IMR-90 (cell line): Measurements from ENCODE around the gene PCED1A. TPM values are rescaled to one million over a fixed set of nuclear protein-coding genes. Genes with fewer than 3 reads are reported as not detected.

Experiments
- ATAC-seq: fragments of 200-7000 bp; cut with Tn5 transposase; 2 replicates; pipeline ENCODE4 v1.9.1; 2020; ENCODE audit warnings: low read depth, mild to moderate bottlenecking, moderate library complexity
- BruUV-seq: library from RNA; stranded (reverse); fragments of 400-500 nt; replicated peaks from 2 replicates; lab custom pipeline; 2021; lab: Mats Ljungman, UMichigan
- CTCF ChIA-PET: fragments of 300-600 bp; formaldehyde crosslinking; extraction: SDS; loops from one replicate; lab custom pipeline; 2021; ENCODE audit warnings: antibody characterized with exemption; lab: Yijun Ruan, JAX
- POLR2A ChIA-PET: fragments of 300-600 bp; sonication (Branson Sonifier 250); formaldehyde crosslinking; loops from one replicate; lab custom pipeline; 2022; ENCODE audit warnings: antibody characterized with exemption; ENCODE audit not compliant: unreplicated experiment; lab: Charles Lee
- DNase-seq: peaks from one replicate; pipeline ENCODE4 v3.0.0; 2013
- H2AFZ ChIP-seq: replicated peaks from 2 replicates; pipeline ENCODE3; 2013; ENCODE audit warnings: low read length, mild to moderate bottlenecking; ENCODE audit not compliant: poor library complexity
- H2AK5ac ChIP-seq: 2 replicates; pipeline ENCODE4 v1.6.1; 2013; ENCODE audit warnings: low read depth, low read length, inconsistent platforms
- H2AK9ac ChIP-seq: replicated peaks from 2 replicates; pipeline ENCODE3; 2013; ENCODE audit warnings: mild to moderate bottlenecking, low read depth, low read length, moderate library complexity; ENCODE audit not compliant: poor library complexity
- H2BK120ac ChIP-seq: 2 replicates; pipeline ENCODE4 v1.6.1; 2013; ENCODE audit warnings: low read depth, low read length, inconsistent platforms
- H2BK15ac ChIP-seq: 3 replicates; pipeline ENCODE4 v1.6.1; 2013; ENCODE audit warnings: low read depth, low read length, inconsistent platforms
- H2BK20ac ChIP-seq: 2 replicates; pipeline ENCODE4 v1.6.1; 2013; ENCODE audit warnings: low read depth, mild to moderate bottlenecking, inconsistent platforms, low read length, moderate library complexity
- H2BK5ac ChIP-seq: 2 replicates; pipeline ENCODE4 v1.6.1; 2013; ENCODE audit warnings: mild to moderate bottlenecking, low read depth, low read length, inconsistent platforms; ENCODE audit not compliant: poor library complexity, severe bottlenecking
- H3K14ac ChIP-seq: replicated peaks from 2 replicates; pipeline ENCODE4 v1.6.1; 2013; ENCODE audit warnings: low read depth, low read length, inconsistent platforms
- H3K18ac ChIP-seq: 2 replicates; pipeline ENCODE4 v1.6.1; 2013; ENCODE audit warnings: low read depth, low read length, control low read depth
- H3K23ac ChIP-seq: 2 replicates; pipeline ENCODE4 v1.6.1; 2013; ENCODE audit warnings: low read depth, low read length, inconsistent platforms
- H3K27ac ChIP-seq: 2 replicates; pipeline ENCODE4 v1.5.1; 2013; ENCODE audit warnings: mild to moderate bottlenecking, control low read depth, low read length; ENCODE audit not compliant: insufficient read depth
- H3K27me3 ChIP-seq: 2 replicates; pipeline ENCODE4 v1.6.1; 2013; ENCODE audit warnings: low read length; ENCODE audit not compliant: control insufficient read depth, insufficient read depth
- H3K36me3 ChIP-seq: 2 replicates; pipeline ENCODE4 v1.6.1; 2013; ENCODE audit warnings: low read length, mixed read lengths; ENCODE audit not compliant: control insufficient read depth, insufficient read depth
- H3K4ac ChIP-seq: 2 replicates; pipeline ENCODE4 v1.6.1; 2013; ENCODE audit warnings: low read depth, low read length, inconsistent platforms
- H3K4me1 ChIP-seq: 2 replicates; pipeline ENCODE4 v1.6.1; 2013; ENCODE audit warnings: low read length, mixed read lengths; ENCODE audit not compliant: control insufficient read depth, insufficient read depth
- H3K4me2 ChIP-seq: 2 replicates; pipeline ENCODE4 v1.6.1; 2013; ENCODE audit warnings: low read depth, mild to moderate bottlenecking, control low read depth, low read length, moderate library complexity
- H3K4me3 ChIP-seq: 2 replicates; pipeline ENCODE4 v1.5.1; 2013; ENCODE audit warnings: low read depth, mild to moderate bottlenecking, control low read depth, low read length, moderate library complexity; ENCODE audit not compliant: insufficient read depth
- H3K56ac ChIP-seq: 2 replicates; pipeline ENCODE4 v1.6.1; 2013; ENCODE audit warnings: low read length, inconsistent platforms; ENCODE audit not compliant: insufficient read depth; ENCODE audit errors: extremely low read depth
- H3K79me1 ChIP-seq, 2 experiments: 2 replicates each; pipeline ENCODE4 v1.6.1; 2013; ENCODE audit warnings: low read length in 2 of 2, inconsistent platforms in 1 of 2, low read depth in 1 of 2
- H3K9ac ChIP-seq: 2 replicates; pipeline ENCODE4 v1.6.1; 2013; ENCODE audit warnings: low read depth, low read length, control low read depth
- H3K9me1 ChIP-seq: 2 replicates; pipeline ENCODE4 v1.6.1; 2013; ENCODE audit warnings: low read length, inconsistent platforms; ENCODE audit not compliant: insufficient read depth
- H3K9me3 ChIP-seq: 2 replicates; pipeline ENCODE4 v1.6.1; 2013; ENCODE audit warnings: low read length; ENCODE audit not compliant: control insufficient read depth, insufficient read depth
- H4K20me1 ChIP-seq: 2 replicates; pipeline ENCODE4 v1.6.1; 2013; ENCODE audit warnings: low read length, inconsistent platforms; ENCODE audit not compliant: insufficient read depth
- H4K5ac ChIP-seq: 2 replicates; pipeline ENCODE4 v1.6.1; 2013; ENCODE audit warnings: mild to moderate bottlenecking, low read depth, low read length, control low read depth
- H4K8ac ChIP-seq, 2 experiments: 2 replicates each; pipeline ENCODE4 v1.6.1; 2013; ENCODE audit warnings: low read depth in 2 of 2, low read length in 2 of 2, control low read depth in 1 of 2, inconsistent platforms in 1 of 2
- H4K91ac ChIP-seq: 2 replicates; pipeline ENCODE4 v1.6.1; 2013; ENCODE audit warnings: low read depth, low read length, inconsistent platforms; ENCODE audit not compliant: insufficient read depth
- BHLHE40 ChIP-seq: fragments of 150-350 bp; IDR thresholded peaks from 2 replicates; pipeline ENCODE4 v1.6.1; 2016; ENCODE audit warnings: mild to moderate bottlenecking, low read depth, low read length
- CEBPB ChIP-seq: IDR thresholded peaks from 2 replicates; pipeline ENCODE4 v1.6.1; 2012; ENCODE audit warnings: low read depth, low read length, improper control_type of control experiment
- CHD1 ChIP-seq: IDR thresholded peaks from 2 replicates; pipeline ENCODE4 v1.6.1; 2012; ENCODE audit warnings: low read depth, low read length, improper control_type of control experiment
- FOS ChIP-seq: fragments of 150-350 bp; IDR thresholded peaks from 2 replicates; pipeline ENCODE4 v1.6.1; 2016; ENCODE audit warnings: low read depth, low read length
- MAFK ChIP-seq: IDR thresholded peaks from 2 replicates; pipeline ENCODE4 v1.6.1; 2012; ENCODE audit warnings: low read depth, low read length, improper control_type of control experiment
- RFX5 ChIP-seq: IDR thresholded peaks from 2 replicates; pipeline ENCODE4 v1.8.0; 2012; ENCODE audit warnings: low read depth, mild to moderate bottlenecking, low read length, moderate library complexity
- WGBS, 2 experiments: methylation state at CpG; one replicate each; pipeline versions ENCODE4 v1.1.5 to v1.1.7; 2013; ENCODE audit warnings: missing lambda C conversion rate in 2 of 2; ENCODE audit not compliant: insufficient read length in 1 of 2; ENCODE audit errors: extremely low coverage in 2 of 2; 5-methylcytosine and 5-hydroxymethylcytosine counted together
- dilution Hi-C: fragments of 300-500 bp; cut with HindIII; formaldehyde crosslinking; loops from one replicate; pipeline ENCODE4 v1.14.3; 2018; ENCODE audit warnings: low sequenced_read_pairs; ENCODE audit not compliant: unreplicated experiment
- in situ Hi-C: fragments of 300-500 bp; cut with MboI; formaldehyde crosslinking; loops from 3 replicates; pipeline ENCODE4 v1.14.3; 2019; ENCODE audit warnings: low sequenced_read_pairs, inconsistent platforms, mixed read lengths
- intact Hi-C: fragments of 100-400 bp; cut with micrococcal nuclease; formaldehyde crosslinking; loops from 2 replicates; pipeline ENCODE4 v1.10.0; 2022
- polyA plus RNA-seq, 3 experiments: library from polyadenylated mRNA; depleted of rRNA; stranded (reverse); fragments of >200 nt; gene quantifications; 2 replicates each; pipeline ENCODE4 v1.2.3, GENCODE V29; 2012; ENCODE audit warnings: low replicate concordance in 1 of 3
- total RNA-seq: library from RNA; depleted of rRNA; stranded (reverse); fragments of >200 nt; gene quantifications from 2 replicates; pipeline ENCODE4 v1.2.3, GENCODE V29; 2012
- TF ChIP-seq, protein P1 (sequence below): fragments of 150-350 bp; IDR thresholded peaks from 2 replicates; pipeline ENCODE4 v1.6.1; 2017; ENCODE audit warnings: mild to moderate bottlenecking, antibody characterized with exemption, low read length, low read depth

The PCED1A gene
- total and polyA plus RNA-seq, 2 of the 4 experiments (the other 2 are of a cell fraction), result 9.7 to 33.4 TPM

DNA sequence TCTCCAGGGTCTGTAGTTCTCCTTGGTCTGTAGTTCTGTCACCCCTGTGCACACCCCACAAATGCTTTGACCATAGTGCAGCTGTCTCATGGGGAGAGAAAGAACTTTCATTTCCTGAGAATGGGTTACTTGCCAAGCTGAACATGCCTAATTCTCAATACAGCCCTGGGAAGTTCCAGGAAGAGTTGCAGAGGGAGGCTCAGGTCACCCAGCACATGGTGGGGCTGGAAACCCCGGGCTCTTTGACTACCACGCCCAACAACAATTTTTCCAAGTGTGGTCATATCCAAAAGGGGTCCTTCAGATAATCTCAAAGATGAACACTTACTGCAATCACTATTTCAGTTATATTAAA, 30.6 kb upstream of the PCED1A start:
- Histone ChIP-seq H3K4me3 (no peak overlapping the region), H3K79me1 (peaks cover 12 to 30% of the 10 kb centered on the region in 2 experiments), H4K8ac (peak overlapping the region in 1 of 2 experiments; percentile 49; a peak in 1 of 4 replicates), H2BK5ac (no peak overlapping the region), H2AFZ (peak overlapping the region; percentile 46), H2BK15ac (peak overlapping the region; percentile 8; the same call in 1 of the 3 replicates), H2AK9ac (no peak overlapping the region), H3K4me2 (peak overlapping the region; percentile 13; the same call in 1 of the 2 replicates), H3K36me3 (peaks cover 10% of the 10 kb centered on the region), H2BK20ac (peak overlapping the region; percentile 8; the same call in 1 of the 2 replicates), H3K9ac (no peak overlapping the region), H3K27ac (no peak overlapping the region), H3K23ac (peak overlapping the region; percentile 40; the same call in 1 of the 2 replicates), H3K14ac (0 out of 2 replicates have a peak overlapping the region, but pooled peaks have one; percentile 18), H3K18ac (peak overlapping the region; percentile 0; the same call in 1 of the 2 replicates), H3K9me3 (no peaks in the 10 kb centered on the region), H4K91ac (0 out of 2 replicates have a peak overlapping the region, but pooled peaks have one; percentile 40), H3K4me1 (peaks cover 14% of the 10 kb centered on the region), H4K20me1 (0 out of 2 replicates have a peak, but pooled peaks cover 8% of the 10 kb centered on the region), H3K56ac (no peak overlapping the region), H3K27me3 (no peaks in the 10 kb centered on the region), H4K5ac (no peak overlapping the region; the same call in 1 of the 2 replicates), H2BK120ac (peak overlapping the region; percentile 52; the same call in 1 of the 2 replicates), H3K9me1 (peaks cover 19% of the 10 kb centered on the region), H3K4ac (peak overlapping the region; percentile 53), H2AK5ac (peak overlapping the region; percentile 80; the same call in 1 of the 2 replicates)
- dilution Hi-C loops, result no loop called here
- ATAC-seq (no peak), DNase-seq (peak; percentile 16)
- no TSS peak for BruUV-seq
- ChIA-PET POLR2A (no interaction called here), CTCF (interaction anchor here (1.1 to 1.4 kb wide), 2 partner anchors 115 to 127 kb away, joined by 3 to 4 read pairs; no protein-coding TSS in a partner anchor)
- no CpG with 5 or more reads among the region's 2 CpGs for WGBS, 2 experiments
- intact Hi-C loops, result loop anchor here (2.0 kb wide), 1 partner anchor 130 kb away; no protein-coding TSS in a partner anchor
- in situ Hi-C loops, result loop anchor here (10.0 kb wide), 1 partner anchor 124 kb away; no protein-coding TSS in a partner anchor
- TF ChIP-seq MAFK, result no peak
- no peak for TF ChIP-seq CHD1
- no peak for TF ChIP-seq FOS
- TF ChIP-seq CEBPB, result no peak
- no peak for TF ChIP-seq RFX5
- TF ChIP-seq, protein P1, sequence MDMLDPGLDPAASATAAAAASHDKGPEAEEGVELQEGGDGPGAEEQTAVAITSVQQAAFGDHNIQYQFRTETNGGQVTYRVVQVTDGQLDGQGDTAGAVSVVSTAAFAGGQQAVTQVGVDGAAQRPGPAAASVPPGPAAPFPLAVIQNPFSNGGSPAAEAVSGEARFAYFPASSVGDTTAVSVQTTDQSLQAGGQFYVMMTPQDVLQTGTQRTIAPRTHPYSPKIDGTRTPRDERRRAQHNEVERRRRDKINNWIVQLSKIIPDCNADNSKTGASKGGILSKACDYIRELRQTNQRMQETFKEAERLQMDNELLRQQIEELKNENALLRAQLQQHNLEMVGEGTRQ, result no peak
- no peak for TF ChIP-seq BHLHE40
